Right forelimb (tissue), 1 donor: ENCODE measurements around the gene PLEKHM3.

Experiments used
- DNase-seq: peaks from one replicate; pipeline ENCODE4 v3.0.0-alpha.2; 2018

The PLEKHM3 gene

GRCh38 chr2:208025037-208025813 lies at the start of gene PLEKHM3:
Gene PLEKHM3, minus strand, starts transcription at chr2:208025527. Its CDS starts 23,888 bp downstream, at chr2:208001639.
- peak; percentile 94 for DNase-seq

GRCh38 chr2:208074610-208075356 lies 49.5 kb upstream of the PLEKHM3 start:
- DNase-seq: no peak

GRCh38 chr2:208072250-208072892 lies 47.0 kb upstream of the PLEKHM3 start:
- DNase-seq: peak; percentile 75

GRCh38 chr2:208069186-208069585 lies 43.9 kb upstream of the PLEKHM3 start:
- no peak for DNase-seq

- DNase-seq: no peak
Observed at GRCh38 chr2:208066016-208066415, 40.7 kb upstream of the PLEKHM3 start.

- DNase-seq: no peak
Observed at GRCh38 chr2:208065476-208065875, 40.1 kb upstream of the PLEKHM3 start.

- DNase-seq: no peak
Observed at GRCh38 chr2:208064220-208064961, 39.1 kb upstream of the PLEKHM3 start.

- no peak for DNase-seq
Observed at GRCh38 chr2:208062961-208063360, 37.6 kb upstream of the PLEKHM3 start.

GRCh38 chr2:208062113-208062512 lies 36.8 kb upstream of the PLEKHM3 start:
- DNase-seq: no peak

GRCh38 chr2:208057108-208057507 lies 31.8 kb upstream of the PLEKHM3 start:
- no peak for DNase-seq

GRCh38 chr2:208049441-208049840 lies 24.1 kb upstream of the PLEKHM3 start:
- no peak for DNase-seq

GRCh38 chr2:208049006-208049405 lies 23.7 kb upstream of the PLEKHM3 start:
- DNase-seq: no peak

GRCh38 chr2:208047840-208048239 lies 22.5 kb upstream of the PLEKHM3 start:
- no peak for DNase-seq

GRCh38 chr2:208046686-208047085 lies 21.4 kb upstream of the PLEKHM3 start:
- no peak for DNase-seq

GRCh38 chr2:208042450-208042849 lies 17.1 kb upstream of the PLEKHM3 start:
- DNase-seq: no peak

GRCh38 chr2:208042041-208042440 lies 16.7 kb upstream of the PLEKHM3 start:
- no peak for DNase-seq

- peak; percentile 53 for DNase-seq
Observed at GRCh38 chr2:208040199-208041171, 15.2 kb upstream of the PLEKHM3 start.

GRCh38 chr2:208039376-208040110 lies 14.2 kb upstream of the PLEKHM3 start:
- DNase-seq: no peak

GRCh38 chr2:208037564-208038487 lies 12.5 kb upstream of the PLEKHM3 start:
- no peak for DNase-seq

- DNase-seq: no peak
Observed at GRCh38 chr2:208036357-208036756, 11.0 kb upstream of the PLEKHM3 start.
